HL-60/S4 treated with phorbol 12-myristate 13-acetate at 8.2 ng/mL for 4 days and 3 days (cell line): Measurements from ENCODE around the gene RB1.
"Not testable (repeated sequence)": the region's sequence is repeated elsewhere in the genome, so short reads cannot be mapped to it uniquely, and the experiment has no call there.

Experiments
- in situ Hi-C: fragments of 300-500 bp; cut with MboI; formaldehyde crosslinking; loops from 2 replicates; pipeline ENCODE4 v1.15.0; 2022; ENCODE audit warnings: low sequenced_read_pairs

RB1 gene

DNA sequence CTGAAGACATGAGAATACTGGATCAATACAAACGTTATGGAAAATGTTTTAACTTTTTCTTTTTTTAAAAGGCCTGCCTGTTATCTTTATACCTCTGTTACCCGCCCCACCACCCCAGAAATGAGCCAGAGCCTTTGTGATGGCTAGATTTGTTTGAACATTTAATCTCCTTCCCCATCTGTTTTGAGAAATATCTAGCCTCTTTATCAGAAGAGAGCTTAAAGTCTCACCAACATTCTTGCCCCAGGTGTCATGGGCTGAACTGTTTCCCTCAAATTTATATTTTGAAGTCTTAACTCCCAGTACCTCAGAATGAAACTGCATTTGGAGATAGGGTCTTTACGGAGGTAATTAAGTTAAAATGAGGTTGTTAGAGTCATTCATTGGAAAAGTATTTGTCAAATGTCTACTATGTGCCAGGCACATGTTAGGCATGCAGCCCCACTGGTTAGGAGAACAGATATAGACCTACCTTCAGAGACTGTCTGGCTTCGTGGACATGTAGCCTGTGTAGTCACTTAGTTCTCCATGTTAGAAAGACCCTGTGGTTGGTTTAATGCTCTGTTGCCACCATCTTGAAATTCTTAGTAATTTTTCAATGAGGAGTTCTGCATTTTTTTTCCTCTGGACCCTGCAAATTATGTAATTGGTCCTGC, 6.3 kb upstream of the RB1 start:
- in situ Hi-C loops = no loop called here

DNA sequence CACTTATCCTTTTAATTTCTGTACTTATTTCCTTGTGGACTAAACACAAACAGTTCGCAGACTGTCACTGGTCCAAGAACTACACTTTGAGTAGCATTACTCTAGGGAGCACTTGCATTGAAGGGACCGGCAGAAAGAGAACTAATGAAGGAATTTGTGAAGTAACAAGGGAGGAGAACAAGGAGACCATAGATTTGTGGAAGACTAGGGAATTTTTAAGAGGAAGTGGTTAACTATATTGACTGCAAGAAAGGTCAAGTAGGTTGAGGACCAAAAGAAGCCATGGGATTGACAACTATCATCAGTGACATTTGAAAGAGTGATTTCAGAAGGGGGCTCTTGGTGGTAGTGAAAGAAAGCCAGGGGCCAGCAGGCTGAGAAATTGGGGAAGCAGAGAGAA, 4.0 kb upstream of the RB1 start:
- in situ Hi-C loops = no loop called here

DNA sequence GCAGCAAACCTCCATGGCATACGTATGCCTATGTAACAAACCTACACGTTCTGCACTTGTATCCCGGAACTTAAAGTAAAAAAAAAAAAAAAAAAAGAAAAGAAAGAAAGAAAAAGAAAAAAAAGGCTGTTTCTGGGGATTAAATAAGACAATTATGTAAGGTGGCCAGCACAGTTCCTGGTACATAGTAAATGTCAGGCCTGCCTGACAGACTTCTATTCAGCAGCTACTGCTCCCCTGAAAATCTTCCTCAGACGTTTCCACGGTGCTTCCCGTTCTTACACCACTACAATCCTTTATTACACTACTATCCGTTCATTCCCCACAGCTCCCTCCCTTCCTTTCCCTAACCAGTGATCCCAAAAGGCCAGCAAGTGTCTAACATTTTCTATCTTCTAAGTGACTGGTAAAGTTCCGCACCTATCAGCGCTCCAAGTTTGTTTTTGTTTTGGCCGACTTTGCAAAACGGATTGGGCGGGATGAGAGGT, 636 bp upstream of the RB1 start:
- in situ Hi-C loops = no loop called here

DNA sequence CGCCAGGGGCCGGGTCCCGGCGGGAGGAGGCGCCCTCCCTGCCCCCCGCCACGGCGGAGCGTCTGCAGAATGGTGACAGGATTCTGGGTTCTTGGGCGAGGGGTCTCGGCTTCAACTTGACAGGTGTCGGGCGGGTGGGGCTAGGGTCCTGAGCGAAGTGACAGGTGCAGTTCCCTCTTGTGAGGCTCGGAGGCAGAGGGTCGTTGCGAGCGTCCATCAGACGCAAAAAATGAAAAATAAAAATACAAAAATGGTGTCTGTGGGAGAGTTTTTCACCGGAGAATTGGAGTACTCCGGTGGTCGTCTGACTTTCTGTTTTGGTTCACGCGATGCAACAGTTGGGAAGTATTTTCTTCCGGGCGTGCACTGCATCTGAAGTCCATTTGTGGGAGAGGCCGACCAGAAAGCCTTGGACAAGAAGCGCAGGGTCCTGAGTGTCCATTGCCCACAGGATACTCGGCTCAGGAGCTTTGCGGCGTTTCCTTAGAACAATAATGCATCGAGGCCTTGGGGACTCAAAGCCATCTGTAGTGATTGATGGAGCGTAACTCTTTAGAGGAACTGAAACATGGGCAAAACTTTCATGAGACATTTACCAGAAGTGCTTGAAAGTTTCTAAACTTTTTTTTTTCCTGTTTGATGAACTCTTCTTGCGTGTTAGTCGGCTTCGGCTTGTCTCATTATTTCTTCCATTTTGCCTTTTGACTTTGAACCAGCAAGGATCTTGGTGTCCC, 759 bp downstream of the RB1 start:
- in situ Hi-C loops = no loop called here

DNA sequence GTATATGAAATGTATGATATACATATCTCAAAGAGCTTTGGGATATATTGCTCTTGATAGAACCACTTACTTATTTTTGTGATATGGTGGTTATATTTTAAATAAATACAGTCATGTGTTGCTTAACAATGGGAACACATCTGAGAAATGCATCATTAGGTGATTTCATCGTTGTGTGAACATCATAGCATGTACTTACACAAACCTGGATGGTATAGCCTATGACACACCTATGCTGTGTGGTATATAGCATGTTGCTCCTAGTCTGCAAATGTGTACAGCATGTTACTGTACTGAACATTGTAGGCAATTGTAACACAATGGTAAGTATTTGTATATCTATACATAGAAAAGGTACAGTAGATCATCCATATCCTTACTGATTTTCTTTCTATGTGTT, 7.7 kb downstream of the RB1 start:
- in situ Hi-C loops = no loop called here

DNA sequence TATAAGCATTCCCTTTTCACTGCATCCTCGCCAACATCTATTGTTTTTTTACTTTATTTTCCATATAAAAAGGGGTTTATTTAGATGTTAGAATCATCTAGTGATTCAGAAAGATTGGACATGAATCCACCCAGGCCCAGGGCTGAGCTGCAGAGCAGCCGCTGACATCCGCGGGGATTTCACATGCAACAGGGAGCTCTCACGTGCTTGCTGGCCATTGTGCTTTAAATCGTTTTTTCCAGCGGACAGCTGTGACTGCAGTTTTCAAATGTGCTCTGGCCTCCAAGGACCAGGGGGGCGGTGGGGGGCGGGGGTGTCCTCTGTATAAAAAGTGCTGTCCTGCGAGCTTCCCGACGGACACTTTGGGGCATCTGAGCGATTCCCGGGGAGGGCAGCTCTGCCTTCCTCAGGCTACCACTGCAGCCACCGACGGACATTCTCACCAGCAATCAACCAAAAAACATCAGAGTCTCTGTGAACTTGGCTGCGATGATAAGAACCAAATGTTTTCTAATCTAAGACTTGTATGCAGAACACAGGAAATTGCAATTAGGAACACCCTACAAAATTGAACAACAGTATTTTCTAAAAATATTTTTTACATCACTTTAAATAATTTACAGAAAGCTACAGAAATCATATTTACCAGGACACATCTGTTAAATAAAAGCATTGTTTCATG, 12.6 kb downstream of the RB1 start:
- in situ Hi-C loops = no loop called here

DNA sequence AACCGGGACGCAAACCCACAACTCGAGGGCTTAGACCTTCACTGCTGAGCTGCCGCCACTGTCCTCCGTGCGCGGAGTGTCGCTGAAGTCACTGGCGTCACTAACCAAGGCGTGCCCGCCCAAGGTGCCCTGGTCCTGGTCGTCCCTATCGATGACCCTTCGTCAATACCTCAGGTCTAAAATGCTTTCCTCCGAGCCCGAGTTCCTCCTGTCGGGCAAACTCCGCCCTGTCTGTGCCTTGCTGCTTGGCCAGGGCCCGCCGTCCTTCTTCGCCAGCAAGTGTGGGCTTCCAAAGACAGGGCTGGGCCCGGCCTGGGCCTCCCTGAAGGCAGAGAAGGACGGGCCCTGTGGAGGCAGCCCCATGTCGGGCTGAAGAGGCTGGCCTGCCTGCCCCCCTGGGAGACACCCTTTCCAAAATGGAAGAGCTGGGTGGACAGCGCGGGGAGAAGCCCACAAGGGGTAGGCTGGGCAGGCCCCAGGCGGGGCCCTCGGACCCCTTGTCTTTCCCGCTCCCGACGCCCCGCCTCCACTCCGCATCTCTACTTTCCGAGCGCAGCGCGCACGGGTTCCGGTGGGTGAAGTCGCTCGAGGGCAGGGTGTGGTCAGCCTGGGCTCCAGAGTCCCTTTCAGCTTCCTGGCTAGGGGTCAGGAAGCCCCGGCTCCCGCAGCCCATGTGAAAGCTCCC, 13.4 kb downstream of the RB1 start:
- in situ Hi-C loops = no loop called here

DNA sequence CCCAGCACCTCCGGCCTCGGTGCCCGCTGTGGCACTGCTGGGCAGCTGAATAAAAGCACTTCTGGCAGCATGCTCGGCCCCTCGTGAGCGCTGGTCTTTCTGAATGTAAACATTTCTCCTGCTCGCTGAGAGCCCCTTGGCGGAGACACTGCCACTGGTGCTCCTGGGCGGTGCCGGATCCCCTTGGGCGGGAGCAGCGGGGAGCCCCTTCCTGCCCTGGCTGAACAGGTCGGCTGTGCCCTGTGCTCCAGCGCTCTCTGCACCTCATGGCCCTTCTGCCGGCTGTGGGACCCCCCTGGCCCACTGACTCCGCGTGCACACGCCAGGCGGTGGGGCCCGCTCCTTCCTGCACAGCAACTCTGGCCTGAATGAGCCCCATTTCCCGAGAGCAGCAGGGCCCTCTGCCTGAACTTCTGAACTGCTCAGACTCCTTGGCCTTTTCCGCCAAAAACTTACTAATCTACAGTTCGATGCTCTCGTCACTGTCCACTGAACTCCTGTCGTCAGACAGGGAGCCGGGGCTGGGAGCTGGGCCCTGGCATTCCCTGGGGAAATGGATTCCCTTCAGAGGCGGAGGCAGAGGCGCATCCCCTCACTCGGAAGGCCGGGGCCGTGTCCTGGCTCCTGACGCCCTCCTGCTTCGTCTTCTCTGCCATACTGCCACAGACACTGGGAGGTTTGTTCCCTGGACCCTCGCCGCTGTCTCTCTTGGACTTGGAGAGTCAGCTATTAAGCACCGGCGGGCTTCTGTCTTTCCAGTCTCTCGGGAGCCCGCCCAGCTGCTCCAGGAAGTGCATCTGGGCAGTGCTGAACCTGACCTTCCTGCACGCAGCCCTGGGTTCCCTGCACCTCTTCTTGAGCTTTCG, 14.2 kb downstream of the RB1 start:
- in situ Hi-C loops = no loop called here

DNA sequence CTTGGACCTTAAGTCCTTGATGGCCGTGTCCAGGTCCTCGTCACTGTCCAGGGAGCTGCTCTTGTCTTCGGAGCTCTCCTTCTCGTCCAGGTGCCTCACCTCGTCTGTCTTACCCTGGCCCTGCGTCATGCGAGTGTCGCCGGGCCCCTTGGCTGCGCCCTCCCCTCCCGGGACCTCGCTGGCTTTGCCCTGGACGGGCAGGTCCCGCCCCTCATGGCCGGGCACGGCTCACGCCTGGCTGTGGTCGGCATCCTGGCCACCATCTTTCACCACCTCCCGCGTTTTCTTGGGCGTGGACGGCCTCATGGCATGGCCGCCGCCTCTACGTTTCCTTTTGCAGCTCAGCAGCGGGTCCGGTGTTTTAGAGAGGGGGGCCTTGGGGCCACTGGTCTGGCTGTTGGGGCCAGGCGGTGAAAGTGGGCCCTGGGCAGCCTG, 14.8 kb downstream of the RB1 start:
- in situ Hi-C loops = no loop called here

DNA sequence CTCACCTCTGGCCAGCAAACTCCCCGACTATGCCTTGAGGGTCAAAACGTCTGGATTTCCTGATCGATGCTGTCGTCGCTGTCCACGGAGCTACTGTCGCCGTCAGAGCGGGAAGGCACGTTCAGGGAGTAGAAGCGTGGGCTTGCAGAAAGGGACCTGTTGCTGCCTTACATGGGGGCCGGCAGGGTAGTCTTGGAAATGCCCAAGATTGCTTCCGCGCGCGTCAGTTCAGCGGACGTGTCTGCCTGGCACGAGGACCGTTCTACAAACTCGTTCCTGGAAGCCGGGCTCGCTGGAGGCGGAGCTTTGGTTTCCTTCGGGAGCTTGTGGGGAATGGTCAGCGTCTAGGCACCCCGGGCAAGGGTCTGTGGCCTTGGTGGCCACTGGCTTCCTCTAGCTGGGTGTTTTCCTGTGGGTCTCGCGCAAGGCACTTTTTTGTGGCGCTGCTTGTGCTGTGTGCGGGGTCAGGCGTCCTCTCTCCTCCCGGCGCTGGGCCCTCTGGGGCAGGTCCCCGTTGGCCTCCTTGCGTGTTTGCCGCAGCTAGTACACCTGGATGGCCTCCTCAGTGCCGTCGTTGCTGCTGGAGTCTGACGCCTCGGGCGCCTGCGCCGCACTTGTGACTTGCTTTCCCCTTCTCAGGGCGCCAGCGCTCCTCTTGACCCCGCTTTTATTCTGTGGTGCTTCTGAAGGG, 15.4 kb downstream of the RB1 start:
- in situ Hi-C loops = no loop called here

DNA sequence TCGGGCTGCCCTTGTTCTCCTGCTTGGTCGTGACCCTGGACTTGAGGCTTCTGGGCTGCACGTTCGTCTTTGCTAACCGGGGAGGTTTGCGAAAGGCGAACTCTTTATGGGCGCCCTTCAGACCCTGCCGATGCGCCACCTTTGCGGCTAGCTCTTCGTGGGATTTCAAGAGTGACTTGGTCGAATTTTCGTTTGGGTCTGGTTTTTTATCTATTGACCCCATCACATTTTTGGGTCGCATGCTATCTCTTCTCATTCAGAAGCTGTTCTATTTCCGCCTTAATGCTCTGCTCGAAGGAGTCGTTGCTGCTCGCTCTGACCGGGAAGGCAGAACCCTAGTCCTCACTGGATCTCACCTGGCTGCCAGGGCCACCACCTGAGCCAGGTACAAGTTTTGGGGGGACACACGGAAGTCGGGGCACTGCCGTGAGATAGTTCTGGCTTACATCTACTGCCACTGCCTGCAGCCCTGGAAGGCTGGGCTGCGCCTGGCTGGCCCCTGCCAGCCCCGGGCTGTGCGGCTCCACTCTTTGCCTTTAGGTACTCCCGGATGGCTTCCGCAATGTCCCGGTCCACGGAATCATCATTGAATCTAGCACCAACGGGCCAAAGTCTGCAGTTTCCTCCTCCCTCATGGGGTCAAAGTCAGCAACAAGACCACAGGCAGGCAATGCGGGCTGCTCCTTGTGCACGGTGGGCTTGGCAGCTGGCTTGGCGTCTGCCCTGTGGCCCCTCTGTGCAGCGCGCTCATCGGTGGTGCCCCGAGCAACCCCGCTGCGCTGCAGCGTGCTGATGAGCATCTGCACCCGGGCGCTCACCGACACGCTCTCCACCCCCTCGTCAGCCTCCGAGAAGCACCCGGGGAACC, 16.2 kb downstream of the RB1 start:
- in situ Hi-C loops = no loop called here

DNA sequence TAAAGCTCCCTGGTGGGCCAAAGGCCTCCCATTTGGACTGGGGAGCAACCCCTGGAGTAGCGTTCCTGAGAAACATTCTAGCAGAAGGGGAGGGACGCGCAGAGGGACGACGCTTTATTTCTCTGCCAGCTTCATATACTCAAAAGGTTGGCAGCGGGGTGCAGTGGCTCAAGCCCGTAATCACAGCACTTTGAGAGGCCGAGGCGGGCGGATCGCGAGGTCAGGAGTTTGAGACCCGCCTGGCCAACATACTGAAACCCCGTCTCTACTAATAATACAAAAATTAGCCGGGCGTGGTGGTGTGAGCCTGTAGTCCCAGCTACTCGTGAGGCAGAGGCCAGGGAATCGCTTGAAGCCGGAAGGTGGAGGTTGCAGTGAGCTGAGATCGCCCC, 16.8 kb downstream of the RB1 start:
- in situ Hi-C loops = no loop called here

DNA sequence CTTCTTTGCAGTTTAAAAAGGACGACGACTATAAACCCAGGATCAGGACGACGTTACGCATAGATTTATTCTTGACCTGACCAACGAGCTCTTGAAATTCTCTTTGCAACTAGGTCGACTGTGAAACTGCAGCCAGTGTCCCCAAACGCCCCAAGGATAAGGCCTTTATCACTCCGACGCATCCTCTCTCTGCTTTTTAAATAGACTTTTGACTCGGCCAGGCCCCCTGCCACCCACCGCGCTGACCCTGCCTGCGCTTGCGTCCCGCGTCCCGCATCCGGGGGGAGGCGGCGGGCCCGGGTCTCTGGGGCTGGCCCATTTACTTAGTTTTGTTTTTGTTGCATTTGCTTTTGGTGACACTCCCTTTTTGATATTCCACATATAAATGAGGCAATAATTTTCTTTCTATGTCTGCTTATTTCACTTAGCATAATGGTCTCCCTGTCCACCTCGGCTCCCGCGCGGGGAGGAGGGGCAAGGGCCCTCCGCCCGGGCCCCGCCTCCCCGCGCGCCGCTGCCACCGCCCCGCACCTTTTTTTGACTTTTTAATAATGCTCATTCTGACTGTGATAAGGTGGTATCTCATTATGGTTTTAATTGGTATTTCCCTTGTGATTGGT, 17.4 kb downstream of the RB1 start:
- in situ Hi-C loops = no loop called here

DNA sequence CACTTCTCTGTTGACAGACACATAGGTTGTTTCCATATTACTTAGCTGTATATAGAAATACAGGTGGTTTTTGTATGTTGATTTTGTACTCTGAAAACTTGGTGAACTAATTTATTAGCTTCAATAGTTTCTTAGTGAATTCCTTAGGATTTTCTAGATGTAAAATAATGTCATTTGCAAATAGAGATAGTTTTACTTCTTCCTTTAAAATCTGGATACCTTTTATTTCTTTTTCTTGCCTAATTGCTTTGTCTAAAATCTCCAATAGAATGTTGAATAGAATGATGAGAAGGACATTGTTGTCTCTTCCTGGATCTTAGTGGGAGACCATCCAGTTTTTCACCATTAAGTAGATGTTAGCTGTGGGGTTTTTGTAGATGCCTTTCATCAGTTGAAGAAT, 18.7 kb downstream of the RB1 start:
- in situ Hi-C loops = no loop called here

DNA sequence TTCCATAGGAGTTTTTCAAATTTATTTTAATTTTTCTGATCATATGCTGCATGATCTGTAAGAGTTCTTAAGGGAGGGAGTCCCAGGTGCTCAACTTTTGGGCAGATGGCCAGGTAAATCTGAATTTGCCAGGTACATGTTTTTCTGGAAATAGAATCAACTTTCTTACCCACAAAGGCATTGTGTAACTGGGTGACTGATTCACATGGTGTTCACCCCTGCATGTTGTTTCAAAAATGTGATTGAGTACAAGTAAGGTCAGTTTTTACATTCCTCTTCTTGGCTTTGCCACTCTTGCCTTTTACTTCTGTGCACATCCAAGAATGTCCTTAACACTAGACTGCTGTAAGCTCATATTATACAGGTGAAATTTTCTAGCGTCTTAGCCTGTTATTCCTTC, 30.4 kb downstream of the RB1 start:
- in situ Hi-C loops = no loop called here

DNA sequence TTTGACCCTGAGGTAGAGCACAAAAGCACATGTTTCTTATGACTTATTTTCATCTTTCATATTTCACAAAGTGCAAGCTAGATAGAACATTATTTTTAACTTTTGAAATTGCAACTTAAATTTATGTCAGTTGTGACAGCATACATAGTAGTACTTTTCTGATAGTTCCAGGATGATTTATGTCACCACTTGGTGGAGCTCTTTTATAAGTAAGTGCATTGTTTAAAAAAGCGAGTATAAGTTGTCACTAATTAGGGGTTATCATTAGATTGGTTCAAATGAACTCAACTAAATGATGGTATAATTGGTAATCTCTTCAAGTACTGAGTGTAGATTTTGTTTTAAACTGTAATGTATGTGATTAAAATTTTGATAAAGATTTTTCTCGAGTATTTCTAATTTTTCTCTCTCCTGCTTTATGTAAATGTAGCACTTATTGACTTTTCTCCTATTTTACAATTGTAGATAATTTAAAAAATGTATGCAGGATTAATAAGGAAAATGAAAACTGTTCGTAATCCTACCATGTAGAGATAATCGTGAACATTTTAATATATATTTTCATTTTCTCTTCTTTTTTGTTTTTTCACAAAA, 31.1 kb downstream of the RB1 start:
- in situ Hi-C loops = no loop called here

DNA sequence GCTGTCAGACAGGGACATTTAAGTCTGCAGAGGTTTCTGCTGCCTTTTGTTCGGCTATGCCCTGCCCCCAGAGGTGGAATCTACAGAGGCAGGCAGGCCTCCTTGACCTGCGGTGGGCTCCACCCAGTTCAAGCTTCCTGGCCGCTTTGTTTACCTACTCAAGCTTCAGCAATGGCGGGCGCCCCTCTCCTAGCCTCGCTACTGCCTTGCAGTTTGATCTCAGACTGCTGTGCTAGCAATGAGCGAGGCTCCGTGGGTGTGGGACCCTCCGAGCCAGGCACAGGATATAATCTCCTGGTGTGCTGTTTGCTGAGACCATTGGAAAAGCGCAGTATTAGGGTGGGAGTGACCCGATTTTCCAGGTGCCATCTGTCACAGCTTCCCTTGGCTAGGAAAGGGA, 35.6 kb downstream of the RB1 start:
- in situ Hi-C loops = not testable (repeated sequence)

DNA sequence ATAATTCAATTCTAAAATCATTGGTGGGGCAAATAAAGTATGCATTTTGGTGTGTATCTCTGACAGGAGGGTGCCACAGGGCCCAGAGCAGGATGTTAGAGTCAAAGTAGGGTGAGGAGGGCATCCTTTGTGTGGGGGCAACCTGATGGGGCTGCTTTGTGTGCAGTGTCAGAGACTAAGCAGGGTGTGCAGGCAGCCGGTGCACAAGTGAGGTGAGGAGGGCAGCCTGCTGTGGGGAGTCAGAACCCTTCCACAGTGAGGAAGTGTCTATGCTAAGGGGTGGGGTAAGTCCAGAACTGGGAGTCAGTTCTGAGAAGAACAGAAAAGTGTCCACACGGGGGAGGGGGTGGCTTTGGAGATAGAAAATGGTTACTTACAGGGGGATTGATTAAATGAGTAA, 40.7 kb downstream of the RB1 start:
- in situ Hi-C loops = no loop called here
